ENCODE results near the gene ZNF143.

Gene ZNF143

DNA sequence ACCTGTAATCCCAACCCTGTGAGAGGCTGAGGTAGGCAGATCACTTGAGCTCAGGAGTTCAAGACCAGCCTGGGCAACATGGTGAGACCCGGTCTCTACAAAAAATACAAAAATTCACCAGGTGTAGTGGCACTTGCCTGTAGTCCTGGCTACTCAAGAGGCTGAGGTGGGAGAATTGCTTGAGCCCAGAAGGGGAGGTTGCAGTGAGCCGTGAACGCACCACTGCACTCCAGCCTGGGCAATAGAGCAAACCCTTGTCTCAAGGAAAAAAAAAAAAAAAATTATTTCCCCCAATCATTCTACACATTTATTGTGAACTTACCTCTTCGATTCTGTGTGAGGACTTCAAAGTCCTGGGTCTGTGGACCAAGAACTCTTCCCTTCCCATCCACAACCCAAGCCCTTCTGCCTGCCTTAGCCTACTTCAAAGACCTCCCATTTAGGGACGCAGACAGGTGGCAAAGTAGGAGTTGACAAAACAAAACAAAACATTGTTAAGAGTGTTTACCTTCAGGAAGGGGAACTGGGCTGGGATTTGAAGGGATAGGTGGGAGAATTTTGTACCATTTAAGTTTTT lies 108.9 kb downstream of the ZNF143 start:
- Histone ChIP-seq H3K9me3 (ENCODE audit: control insufficient read depth in 2 of 2, low read length in 2 of 2) (no peaks in the 10 kb centered on the region), H3K4me1 (ENCODE audit: control insufficient read depth, insufficient read depth, low read length) (peaks cover 36% of the 10 kb centered on the region), H3K27me3 (ENCODE audit: control insufficient read depth in 1 of 2, insufficient read depth in 2 of 2, low read length in 2 of 2) (no peaks in the 10 kb centered on the region), H3K27ac (ENCODE audit: low read length) (peak overlapping the region; percentile 98), H3K36me3 (ENCODE audit: control insufficient read depth in 2 of 2, insufficient read depth in 2 of 2, low read length in 2 of 2) (no peaks in the 10 kb centered on the region), H3K4me3 (ENCODE audit: low read length in 2 of 2) (peak overlapping the region; percentile 8 to 52), H3K9ac (ENCODE audit: low read length in 2 of 2) (peak overlapping the region; percentile 34 to 83)

DNA sequence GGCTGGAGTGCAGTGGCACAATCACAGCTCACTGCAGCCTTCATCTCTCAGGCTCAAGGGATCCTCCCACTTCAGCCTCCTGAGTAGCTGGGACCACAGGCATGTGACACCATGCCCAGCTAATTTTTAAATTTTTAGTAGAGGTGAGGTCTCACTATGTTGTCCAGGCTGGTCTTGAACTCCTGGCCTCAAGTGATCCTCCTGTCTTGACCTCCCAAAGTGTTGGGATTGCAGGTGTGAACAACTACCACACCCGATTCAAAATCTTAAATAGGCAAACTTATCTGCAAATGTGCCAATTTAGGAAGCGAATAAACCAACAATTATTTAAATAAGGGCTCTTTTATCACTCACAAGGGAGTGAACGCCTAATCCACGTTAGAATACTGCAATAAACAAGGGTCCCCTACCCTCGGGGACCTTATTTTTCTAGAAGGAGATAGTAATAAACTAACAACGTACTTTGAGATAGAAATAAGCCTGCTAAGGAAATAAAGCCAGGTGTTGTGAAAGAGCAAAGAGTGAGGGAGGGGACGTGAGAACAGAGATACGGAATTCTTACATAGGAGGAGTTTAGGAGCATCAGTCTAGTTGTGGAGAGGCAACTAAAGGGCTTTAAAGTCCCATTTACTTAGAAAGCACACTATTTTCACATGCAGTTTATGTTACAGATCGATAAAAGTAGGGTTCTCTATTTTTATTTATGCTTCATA lies 109.7 kb downstream of the ZNF143 start:
- Histone ChIP-seq H3K9me3 (ENCODE audit: control insufficient read depth in 2 of 2, low read length in 2 of 2) (no peaks in the 10 kb centered on the region), H3K9ac (ENCODE audit: low read length in 2 of 2) (no peak overlapping the region), H3K27me3 (ENCODE audit: control insufficient read depth in 1 of 2, insufficient read depth in 2 of 2, low read length in 2 of 2) (no peaks in the 10 kb centered on the region), H3K4me1 (ENCODE audit: control insufficient read depth, insufficient read depth, low read length) (peaks cover 32% of the 10 kb centered on the region), H3K4me3 (ENCODE audit: low read length in 2 of 2) (no peak overlapping the region), H3K27ac (ENCODE audit: low read length) (peak overlapping the region; percentile 98), H3K36me3 (ENCODE audit: control insufficient read depth in 2 of 2, insufficient read depth in 2 of 2, low read length in 2 of 2) (no peaks in the 10 kb centered on the region)

DNA sequence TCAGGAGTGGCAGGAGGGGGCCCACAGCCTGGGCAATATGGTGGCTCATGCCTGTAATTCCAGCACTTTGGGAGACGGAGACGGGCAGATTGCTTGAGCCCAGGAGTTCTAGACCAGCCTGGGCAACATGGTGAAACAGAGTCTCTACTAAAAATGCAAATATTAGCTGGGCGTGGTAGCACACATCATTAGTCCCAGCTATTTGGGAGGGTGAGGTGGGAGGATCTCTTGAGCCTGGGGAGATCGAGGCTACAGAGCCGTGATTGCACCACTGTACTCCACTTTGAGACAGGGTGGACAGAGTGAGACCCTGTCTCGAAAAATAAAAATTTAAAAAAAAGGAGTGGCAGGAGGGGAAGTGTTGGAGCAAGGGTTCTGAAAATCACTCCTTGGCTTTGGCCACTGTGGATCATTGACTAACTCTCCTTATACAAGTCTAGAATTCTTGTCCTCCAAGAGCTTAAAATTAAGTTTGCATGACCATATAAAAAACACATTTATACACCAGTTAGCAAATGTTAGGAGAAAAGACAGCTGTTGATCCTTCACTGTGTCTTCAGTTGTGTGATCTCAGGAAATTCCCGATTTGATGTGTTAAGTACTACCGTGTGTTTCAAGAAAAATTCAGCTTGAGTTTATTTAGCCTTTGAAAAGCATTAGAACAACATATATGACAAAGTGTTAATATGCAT lies 110.4 kb downstream of the ZNF143 start:
- Histone ChIP-seq H3K4me3 (ENCODE audit: low read length in 2 of 2) (no peak overlapping the region), H3K9ac (ENCODE audit: low read length in 2 of 2) (no peak overlapping the region), H3K36me3 (ENCODE audit: control insufficient read depth in 2 of 2, insufficient read depth in 2 of 2, low read length in 2 of 2) (no peaks in the 10 kb centered on the region), H3K4me1 (ENCODE audit: control insufficient read depth, insufficient read depth, low read length) (peaks cover 25% of the 10 kb centered on the region), H3K9me3 (ENCODE audit: control insufficient read depth in 2 of 2, low read length in 2 of 2) (no peaks in the 10 kb centered on the region), H3K27me3 (ENCODE audit: control insufficient read depth in 1 of 2, insufficient read depth in 2 of 2, low read length in 2 of 2) (no peaks in the 10 kb centered on the region), H3K27ac (ENCODE audit: low read length) (no peak overlapping the region)

DNA sequence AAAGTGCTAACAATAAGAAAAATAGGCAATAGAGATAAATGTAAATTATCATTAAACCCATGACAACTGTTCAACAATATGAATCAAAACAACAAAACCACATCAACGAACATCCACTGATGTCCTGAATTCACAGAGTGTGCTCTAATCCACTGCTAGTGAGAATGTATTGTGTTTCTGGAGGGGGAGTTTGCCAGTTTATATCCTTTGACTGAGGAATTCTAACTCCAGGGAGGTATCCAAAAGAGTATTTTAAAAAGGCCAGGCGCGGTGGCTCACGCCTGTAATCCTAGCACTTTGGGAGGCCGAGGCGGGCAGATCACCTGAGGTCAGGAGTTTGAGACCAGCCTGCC lies 110.9 kb downstream of the ZNF143 start:
- Histone ChIP-seq H3K4me3 (ENCODE audit: low read length in 2 of 2) (no peak overlapping the region), H3K27ac (ENCODE audit: low read length) (peak overlapping the region; percentile 96), H3K27me3 (ENCODE audit: control insufficient read depth in 1 of 2, insufficient read depth in 2 of 2, low read length in 2 of 2) (no peaks in the 10 kb centered on the region), H3K4me1 (ENCODE audit: control insufficient read depth, insufficient read depth, low read length) (peaks cover 20% of the 10 kb centered on the region), H3K9me3 (ENCODE audit: control insufficient read depth in 2 of 2, low read length in 2 of 2) (no peaks in the 10 kb centered on the region), H3K9ac (ENCODE audit: low read length in 2 of 2) (no peak overlapping the region), H3K36me3 (ENCODE audit: control insufficient read depth in 2 of 2, insufficient read depth in 2 of 2, low read length in 2 of 2) (no peaks in the 10 kb centered on the region)

DNA sequence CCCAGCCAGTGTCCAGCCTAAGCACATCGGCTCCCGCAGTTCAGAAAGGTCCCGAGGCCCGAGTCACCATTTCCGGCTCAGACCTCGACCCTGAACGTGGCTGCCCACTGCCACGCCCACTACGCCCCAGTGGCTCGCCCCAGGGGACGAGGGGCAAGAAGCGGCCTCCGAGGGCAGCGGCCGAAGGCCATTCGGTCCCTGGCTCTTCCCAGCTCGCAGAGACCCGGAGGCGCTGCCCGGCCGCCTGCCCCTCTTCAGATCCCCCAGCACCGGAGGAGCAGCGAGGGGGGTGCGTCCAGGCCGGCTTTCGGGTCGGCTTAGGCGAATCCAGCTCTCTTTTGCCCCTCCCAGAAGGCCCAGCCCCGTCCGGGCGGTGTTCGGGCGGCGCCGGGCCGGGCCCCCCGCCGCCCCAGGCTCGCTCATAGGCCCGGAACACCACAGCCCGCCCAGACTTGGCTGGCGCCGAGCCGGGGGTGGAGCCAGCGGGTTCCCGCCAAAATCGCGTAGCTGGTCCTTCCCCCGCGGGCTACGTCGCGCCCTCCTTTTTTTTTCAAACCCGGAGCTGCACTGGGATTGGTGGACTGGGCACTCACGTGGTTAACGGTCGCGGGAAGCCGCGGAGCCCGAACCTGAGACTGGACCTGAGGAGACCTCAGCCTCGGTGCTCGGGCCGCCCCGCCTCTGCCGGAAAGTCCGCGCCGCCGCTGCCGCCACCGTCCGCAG lies 112.4 kb downstream of the ZNF143 start, which contains the start of gene WEE1:
Gene WEE1 (plus strand): TSS at position 619 of the 723 bp plus-strand sequence. CDS start 264 bp downstream, outside the sequence.
- Histone ChIP-seq H3K36me3 (ENCODE audit: control insufficient read depth in 2 of 2, insufficient read depth in 2 of 2, low read length in 2 of 2) (no peaks in the 10 kb centered on the region), H3K4me3 (ENCODE audit: low read length in 2 of 2) (peak within 1 kb of the TSS; percentile 83 to 86), H3K9ac (ENCODE audit: low read length in 2 of 2) (peak within 1 kb of the TSS; percentile 83 to 94), H3K4me1 (ENCODE audit: control insufficient read depth, insufficient read depth, low read length) (peaks cover 14% of the 10 kb centered on the region), H3K27ac (ENCODE audit: low read length) (peak within 1 kb of the TSS; percentile 97), H3K9me3 (ENCODE audit: control insufficient read depth in 2 of 2, low read length in 2 of 2) (no peaks in the 10 kb centered on the region), H3K27me3 (ENCODE audit: control insufficient read depth in 1 of 2, insufficient read depth in 2 of 2, low read length in 2 of 2) (no peaks in the 10 kb centered on the region)

DNA sequence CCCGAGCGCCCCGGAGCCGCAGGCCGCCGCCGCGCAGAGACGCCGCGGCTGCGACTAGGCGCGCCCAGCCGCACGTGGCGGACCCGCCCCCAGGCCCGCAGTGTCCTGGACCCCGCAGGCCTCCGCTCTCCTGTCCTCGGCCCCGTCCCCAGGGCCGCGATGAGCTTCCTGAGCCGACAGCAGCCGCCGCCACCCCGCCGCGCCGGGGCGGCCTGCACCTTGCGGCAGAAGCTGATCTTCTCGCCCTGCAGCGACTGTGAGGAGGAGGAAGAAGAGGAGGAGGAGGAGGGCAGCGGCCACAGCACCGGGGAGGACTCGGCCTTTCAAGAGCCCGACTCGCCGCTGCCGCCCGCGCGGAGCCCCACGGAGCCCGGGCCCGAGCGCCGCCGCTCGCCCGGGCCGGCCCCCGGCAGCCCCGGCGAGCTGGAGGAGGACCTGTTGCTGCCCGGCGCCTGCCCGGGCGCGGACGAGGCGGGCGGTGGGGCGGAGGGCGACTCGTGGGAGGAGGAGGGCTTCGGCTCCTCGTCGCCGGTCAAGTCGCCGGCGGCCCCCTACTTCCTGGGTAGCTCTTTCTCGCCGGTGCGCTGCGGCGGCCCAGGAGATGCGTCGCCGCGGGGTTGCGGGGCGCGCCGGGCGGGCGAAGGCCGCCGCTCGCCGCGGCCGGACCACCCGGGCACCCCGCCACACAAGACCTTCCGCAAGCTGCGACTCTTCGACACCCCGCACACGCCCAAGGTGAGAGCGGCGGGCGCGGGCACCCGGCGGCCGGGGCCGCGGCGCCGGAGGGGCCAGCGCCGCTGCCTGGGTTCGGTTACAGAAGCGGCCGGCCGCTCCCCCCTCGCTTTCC lies 113.2 kb downstream of the ZNF143 start:
- no peaks in the 10 kb centered on the region for H3K9me3 ChIP-seq (ENCODE audit: control insufficient read depth in 2 of 2, low read length in 2 of 2)
- no peaks in the 10 kb centered on the region for H3K36me3 ChIP-seq (ENCODE audit: control insufficient read depth in 2 of 2, insufficient read depth in 2 of 2, low read length in 2 of 2)
- H3K9ac ChIP-seq (ENCODE audit: low read length in 2 of 2): peak overlapping the region; percentile 82 to 94
- no peaks in the 10 kb centered on the region for H3K27me3 ChIP-seq (ENCODE audit: control insufficient read depth in 1 of 2, insufficient read depth in 2 of 2, low read length in 2 of 2)
- peak overlapping the region; percentile 83 to 86 for H3K4me3 ChIP-seq (ENCODE audit: low read length in 2 of 2)
- H3K4me1 ChIP-seq (ENCODE audit: control insufficient read depth, insufficient read depth, low read length): peaks cover 13% of the 10 kb centered on the region
- peak overlapping the region; percentile 97 for H3K27ac ChIP-seq (ENCODE audit: low read length)

DNA sequence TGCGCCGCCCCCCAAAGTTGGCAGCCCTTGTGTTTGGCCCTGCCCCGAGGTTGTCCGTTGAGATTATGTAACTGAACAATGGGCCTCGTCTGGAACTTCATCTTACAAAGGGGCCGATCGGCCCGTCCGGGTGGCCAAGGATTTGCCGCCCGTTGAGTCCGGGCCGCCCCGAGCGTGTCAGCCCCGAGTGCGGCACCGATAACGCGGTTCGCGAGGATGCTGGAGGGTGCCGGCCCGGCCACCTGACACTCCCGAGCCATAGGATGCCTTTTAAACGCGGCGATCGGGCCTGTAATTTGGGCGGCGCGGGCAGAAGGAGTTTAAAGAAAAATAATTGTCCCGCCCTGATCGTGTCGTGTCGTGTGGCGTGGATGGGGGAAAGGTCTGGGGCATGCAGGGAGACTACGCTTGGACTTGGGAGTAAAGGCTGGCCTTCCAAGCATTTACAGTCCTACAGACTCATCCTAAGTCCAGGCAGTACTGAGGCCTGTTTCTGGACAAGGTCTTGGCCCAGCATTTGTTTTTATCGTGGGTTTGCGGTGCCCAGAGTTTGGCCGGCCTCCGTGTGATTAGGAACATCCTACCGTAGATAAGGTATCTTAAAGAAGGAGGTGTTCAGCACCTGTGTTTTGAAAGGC lies 113.9 kb downstream of the ZNF143 start:
- no peaks in the 10 kb centered on the region for H3K9me3 ChIP-seq (ENCODE audit: control insufficient read depth in 2 of 2, low read length in 2 of 2)
- H3K36me3 ChIP-seq (ENCODE audit: control insufficient read depth in 2 of 2, insufficient read depth in 2 of 2, low read length in 2 of 2): peaks cover 0 to 2% of the 10 kb centered on the region in 2 donors
- H3K4me1 ChIP-seq (ENCODE audit: control insufficient read depth, insufficient read depth, low read length): peaks cover 5% of the 10 kb centered on the region
- no peaks in the 10 kb centered on the region for H3K27me3 ChIP-seq (ENCODE audit: control insufficient read depth in 1 of 2, insufficient read depth in 2 of 2, low read length in 2 of 2)
- peak overlapping the region; percentile 97 for H3K27ac ChIP-seq (ENCODE audit: low read length)
- H3K9ac ChIP-seq (ENCODE audit: low read length in 2 of 2): peak overlapping the region; percentile 82 to 94
- H3K4me3 ChIP-seq (ENCODE audit: low read length in 2 of 2): peak overlapping the region; percentile 83 to 86

DNA sequence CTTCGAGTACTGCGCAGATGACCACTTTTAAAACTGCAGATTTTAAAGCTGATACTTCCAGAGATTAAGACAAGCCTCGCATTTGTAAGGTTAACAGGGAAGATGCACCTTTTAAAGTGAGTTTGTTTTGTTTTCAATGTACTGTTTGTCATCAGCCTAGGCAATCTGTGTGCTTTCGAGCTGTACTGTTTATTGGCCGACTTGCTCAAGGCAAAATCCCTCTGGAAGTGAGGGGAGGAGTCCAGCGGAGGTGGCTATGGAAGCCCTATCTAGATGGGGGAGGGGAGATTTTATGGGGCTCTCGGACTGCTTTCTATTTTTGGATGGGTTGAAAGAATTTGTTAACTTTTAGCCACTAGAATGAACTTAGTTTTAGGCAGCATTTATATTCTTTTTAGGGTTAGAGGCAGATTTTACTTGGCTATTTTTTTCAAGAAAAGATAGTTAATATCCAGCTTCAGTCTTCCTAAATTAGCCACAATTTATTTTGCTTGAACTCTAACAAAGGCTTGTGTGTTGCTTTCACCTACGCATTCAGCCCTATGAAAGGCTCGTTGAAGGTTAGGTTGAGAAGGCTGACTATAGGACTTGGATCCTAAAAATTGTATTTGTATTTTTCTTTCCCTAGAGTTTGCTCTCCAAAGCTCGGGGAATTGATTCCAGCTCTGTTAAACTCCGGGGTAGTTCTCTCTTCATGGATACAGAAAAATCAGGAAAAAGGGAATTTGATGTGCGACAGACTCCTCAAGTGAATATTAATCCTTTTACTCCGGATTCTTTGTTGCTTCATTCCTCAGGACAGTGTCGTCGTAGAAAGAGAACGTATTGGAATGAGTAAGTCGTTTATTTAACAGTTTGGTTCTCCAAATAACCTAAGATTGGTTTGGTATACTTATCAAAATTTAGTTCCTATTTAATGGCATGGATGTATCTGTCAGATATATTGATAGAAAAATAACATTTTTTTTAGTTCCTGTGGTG lies 114.7 kb downstream of the ZNF143 start:
- peaks cover 3% of the 10 kb centered on the region for H3K4me1 ChIP-seq (ENCODE audit: control insufficient read depth, insufficient read depth, low read length)

More for the DNA sequence above, 114.7 kb downstream of the ZNF143 start:
- Histone ChIP-seq H3K27ac (ENCODE audit: low read length) (peak overlapping the region; percentile 97), H3K36me3 (ENCODE audit: control insufficient read depth in 2 of 2, insufficient read depth in 2 of 2, low read length in 2 of 2) (peaks cover 0 to 2% of the 10 kb centered on the region in 2 donors), H3K4me3 (ENCODE audit: low read length in 2 of 2) (peak overlapping the region; percentile 83 to 86), H3K9ac (ENCODE audit: low read length in 2 of 2) (peak overlapping the region; percentile 82 to 94), H3K27me3 (ENCODE audit: control insufficient read depth in 1 of 2, insufficient read depth in 2 of 2, low read length in 2 of 2) (no peaks in the 10 kb centered on the region), H3K9me3 (ENCODE audit: control insufficient read depth in 2 of 2, low read length in 2 of 2) (no peaks in the 10 kb centered on the region)

Measured in stomach smooth muscle (tissue), 2 donors.